ENCODE results near the gene PCSK1N. TPM values are rescaled to one million over a fixed set of nuclear protein-coding genes. Genes with fewer than 3 reads are reported as not detected.
"Not testable (repeated sequence)": the region's sequence is repeated elsewhere in the genome, so short reads cannot be mapped to it uniquely, and the experiment has no call there.

Gene PCSK1N
- total RNA-seq, 4 donors from 2014 or later: 2.9 to 16.7 (median 8.5) TPM

DNA sequence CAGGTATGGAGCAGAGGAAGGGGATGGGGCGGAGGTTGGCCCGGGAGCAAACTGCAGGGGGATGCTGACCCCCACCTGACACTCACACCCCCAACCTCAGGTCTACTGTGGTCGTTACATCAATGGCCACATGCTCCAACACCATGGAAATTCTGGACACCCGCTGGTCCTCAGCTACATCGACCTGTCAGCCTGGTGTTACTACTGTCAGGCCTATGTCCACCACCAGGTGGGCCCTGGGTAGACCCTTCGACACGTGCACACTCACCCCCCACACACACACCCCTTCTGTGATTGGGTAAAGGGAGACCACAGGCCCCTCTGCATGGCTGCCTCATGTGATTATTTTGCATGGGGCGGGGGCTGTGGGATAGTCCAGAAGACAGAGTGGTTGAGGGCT, 11.3 kb downstream of the PCSK1N start:
- TF ChIP-seq POLR2A (IDR thresholded peaks at IDR 0.05): no peak
- no peak for TF ChIP-seq CTCF (IDR thresholded peaks at IDR 0.05)
- DNase-seq (ENCODE audit: low spot score in 2 of 2): no peak
- no peak overlapping the region for H3K4me3 ChIP-seq (ENCODE audit: low read depth, poor library complexity, severe bottlenecking)
- whole genome bisulfite sequencing, 2 donors: 85 to 90% methylated on average over 6 to 8 of the region's 8 CpGs
- intact Hi-C loops (cut with DNase I; ENCODE audit: low total_unique reads): no loop called here

GRCh38 chrX:48823053-48823452, 12.4 kb downstream of the PCSK1N start:
- WGBS, 2 donors: 94% methylated on average over 3 of the region's 6 CpGs; no CpG with 5 or more reads in 1 of the 2 donors
- intact Hi-C loops (cut with DNase I; ENCODE audit: low total_unique reads): no loop called here

DNA sequence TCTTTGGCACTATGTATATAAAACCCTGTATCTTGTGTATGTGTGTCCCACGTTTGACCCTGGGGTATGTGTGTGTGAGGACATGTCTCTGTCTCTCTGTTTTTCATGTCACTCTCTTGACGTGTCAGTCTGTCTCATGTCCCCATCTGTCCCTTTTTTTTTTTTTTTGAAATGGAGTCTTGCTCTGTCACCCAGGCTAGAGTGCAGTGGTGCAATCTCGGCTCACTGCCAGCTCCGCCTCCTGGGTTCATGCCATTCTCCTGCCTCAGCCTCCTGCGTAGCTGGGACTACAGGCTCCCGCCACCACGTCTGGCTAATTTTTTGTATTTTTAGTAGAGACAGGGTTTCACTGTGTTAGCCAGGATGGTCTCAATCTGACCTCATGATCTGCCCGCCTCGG, 16.0 kb downstream of the PCSK1N start:
- 80 to 84% methylated on average over 9 of the region's 9 CpGs for WGBS, 2 donors

More at GRCh38 chrX:48823053-48823452, 12.4 kb downstream of the PCSK1N start:
- H3K4me3 ChIP-seq (ENCODE audit: low read depth, poor library complexity, severe bottlenecking): no peak overlapping the region
- TF ChIP-seq POLR2A (IDR thresholded peaks at IDR 0.05) (no peak), CTCF (IDR thresholded peaks at IDR 0.05) (no peak)
- DNase-seq (ENCODE audit: low spot score in 2 of 2): no peak

DNA sequence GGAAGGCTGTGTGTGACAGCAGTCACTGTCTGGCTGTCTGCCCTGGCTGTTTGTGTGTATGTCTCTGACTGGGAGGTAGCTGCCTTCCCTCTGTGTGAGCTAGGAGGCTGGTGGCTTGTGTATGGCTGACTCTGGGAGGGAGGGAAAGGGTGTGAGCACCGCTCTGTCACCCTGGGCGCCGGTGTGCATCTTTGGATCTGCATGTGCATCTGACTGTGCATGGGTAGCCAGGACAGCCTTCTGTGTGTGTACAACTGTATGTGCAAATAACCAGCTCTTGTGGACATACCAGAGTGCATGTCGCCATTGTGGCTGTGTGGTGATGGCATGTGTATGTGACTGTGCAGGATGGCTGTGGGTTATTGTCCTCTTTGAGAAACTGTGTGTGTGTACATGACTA, 16.5 kb downstream of the PCSK1N start:
- no peak overlapping the region for H3K4me3 ChIP-seq (ENCODE audit: low read depth, poor library complexity, severe bottlenecking)
- WGBS, 2 donors: 89 to 100% methylated on average over 3 to 4 of the region's 4 CpGs
- TF ChIP-seq POLR2A (IDR thresholded peaks at IDR 0.05) (no peak), CTCF (IDR thresholded peaks at IDR 0.05) (no peak)
- no peak for DNase-seq (ENCODE audit: low spot score in 2 of 2)
- intact Hi-C loops (cut with DNase I; ENCODE audit: low total_unique reads): no loop called here

More for the DNA sequence above, 16.0 kb downstream of the PCSK1N start:
- intact Hi-C loops (cut with DNase I; ENCODE audit: low total_unique reads); DNase-seq (ENCODE audit: low spot score in 2 of 2); H3K4me3 ChIP-seq (ENCODE audit: low read depth, poor library complexity, severe bottlenecking): not testable (repeated sequence)

GRCh38 chrX:48818098-48818497, 17.3 kb downstream of the PCSK1N start:
- no peak for DNase-seq (ENCODE audit: low spot score in 2 of 2)
- intact Hi-C loops (cut with DNase I; ENCODE audit: low total_unique reads): no loop called here
- TF ChIP-seq POLR2A (IDR thresholded peaks at IDR 0.05) (no peak), CTCF (IDR thresholded peaks at IDR 0.05) (no peak)
- WGBS, 2 donors: 72 to 94% methylated on average over 2 to 9 of the region's 16 CpGs
- H3K4me3 ChIP-seq (ENCODE audit: low read depth, poor library complexity, severe bottlenecking): no peak overlapping the region

DNA sequence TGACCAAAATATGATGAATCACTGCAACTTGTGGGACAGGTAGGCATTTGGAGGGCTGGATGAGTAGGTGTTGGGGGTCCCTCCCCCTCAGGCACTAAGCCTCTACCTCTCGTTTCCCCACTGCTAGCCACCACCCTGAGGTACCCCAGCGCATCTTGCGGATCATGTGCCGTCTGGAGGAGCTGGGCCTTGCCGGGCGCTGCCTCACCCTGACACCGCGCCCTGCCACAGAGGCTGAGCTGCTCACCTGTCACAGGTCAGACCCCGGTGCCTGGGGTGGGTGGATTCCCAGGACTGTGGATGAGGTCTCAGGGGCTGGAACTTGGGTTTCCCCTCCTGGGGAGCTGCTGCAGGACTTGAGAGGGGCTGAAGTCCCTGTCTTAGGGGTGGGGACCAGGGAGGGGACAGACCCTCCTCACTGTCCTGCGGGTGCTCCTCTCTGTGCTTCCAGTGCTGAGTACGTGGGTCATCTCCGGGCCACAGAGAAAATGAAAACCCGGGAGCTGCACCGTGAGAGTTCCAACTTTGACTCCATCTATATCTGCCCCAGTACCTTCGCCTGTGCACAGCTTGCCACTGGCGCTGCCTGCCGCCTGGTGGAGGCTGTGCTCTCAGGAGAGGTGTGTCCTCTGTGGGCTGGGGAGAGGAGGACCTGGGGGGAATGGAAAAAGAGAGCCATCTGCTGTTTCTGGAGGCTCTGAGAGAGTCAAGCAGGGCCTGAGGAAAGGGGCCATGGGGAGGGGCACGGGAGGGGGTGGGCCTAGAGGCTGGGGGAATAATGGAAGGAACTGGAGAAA, 19.2 kb downstream of the PCSK1N start:
- no peak for TF ChIP-seq POLR2A (IDR thresholded peaks at IDR 0.05)
- no peak for TF ChIP-seq CTCF (IDR thresholded peaks at IDR 0.05)
- H3K4me3 ChIP-seq (ENCODE audit: low read depth, poor library complexity, severe bottlenecking): no peak overlapping the region
- no peak for DNase-seq (ENCODE audit: low spot score in 2 of 2)
- 90 to 100% methylated on average over 11 to 18 of the region's 18 CpGs for WGBS, 2 donors
- intact Hi-C loops (cut with DNase I; ENCODE audit: low total_unique reads): no loop called here

Measured in lower leg skin (tissue), 4 donors.